Measurements from ENCODE around the gene PPIH. TPM values are rescaled to one million over a fixed set of nuclear protein-coding genes. Genes with fewer than 3 reads are reported as not detected.
A peak's percentile ranks its signal among the peaks of the same experiment; 100 is the strongest.
"Not testable (repeated sequence)": the region's sequence is repeated elsewhere in the genome, so short reads cannot be mapped to it uniquely, and the experiment has no call there.

The PPIH gene
- total and polyA plus RNA-seq, 2 experiments from 2014 or later: 41.7 to 54.6 TPM

DNA sequence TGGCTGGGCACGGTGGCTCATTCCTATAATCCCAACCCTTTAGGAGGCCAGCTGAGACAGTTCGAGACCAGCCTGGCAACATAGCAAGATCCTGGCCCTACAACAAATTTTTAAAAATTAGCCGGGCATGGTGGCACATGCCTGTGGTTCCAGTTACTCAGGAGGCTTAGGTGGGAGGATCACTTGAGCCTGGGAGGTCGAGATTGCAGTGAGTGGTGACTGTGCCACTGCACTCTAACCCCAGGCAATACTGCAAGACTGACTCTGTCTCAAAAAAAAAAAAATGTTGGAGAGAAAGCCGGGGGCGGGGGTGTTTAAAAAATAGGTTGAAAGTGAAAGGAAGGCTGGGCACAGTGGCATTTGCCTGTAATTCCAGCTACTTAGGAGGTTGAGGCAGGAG lies 65.3 kb downstream of the PPIH start:
- no peaks in the 10 kb centered on the region for H3K9me3 ChIP-seq (ENCODE audit: low read depth)
- peak in 1 of 2 donors; percentile 6 for DNase-seq (ENCODE audit: low read depth in 1 of 2, low spot score in 1 of 2)
- H3K27me3 ChIP-seq: no peaks in the 10 kb centered on the region
- TF ChIP-seq, protein P1, sequence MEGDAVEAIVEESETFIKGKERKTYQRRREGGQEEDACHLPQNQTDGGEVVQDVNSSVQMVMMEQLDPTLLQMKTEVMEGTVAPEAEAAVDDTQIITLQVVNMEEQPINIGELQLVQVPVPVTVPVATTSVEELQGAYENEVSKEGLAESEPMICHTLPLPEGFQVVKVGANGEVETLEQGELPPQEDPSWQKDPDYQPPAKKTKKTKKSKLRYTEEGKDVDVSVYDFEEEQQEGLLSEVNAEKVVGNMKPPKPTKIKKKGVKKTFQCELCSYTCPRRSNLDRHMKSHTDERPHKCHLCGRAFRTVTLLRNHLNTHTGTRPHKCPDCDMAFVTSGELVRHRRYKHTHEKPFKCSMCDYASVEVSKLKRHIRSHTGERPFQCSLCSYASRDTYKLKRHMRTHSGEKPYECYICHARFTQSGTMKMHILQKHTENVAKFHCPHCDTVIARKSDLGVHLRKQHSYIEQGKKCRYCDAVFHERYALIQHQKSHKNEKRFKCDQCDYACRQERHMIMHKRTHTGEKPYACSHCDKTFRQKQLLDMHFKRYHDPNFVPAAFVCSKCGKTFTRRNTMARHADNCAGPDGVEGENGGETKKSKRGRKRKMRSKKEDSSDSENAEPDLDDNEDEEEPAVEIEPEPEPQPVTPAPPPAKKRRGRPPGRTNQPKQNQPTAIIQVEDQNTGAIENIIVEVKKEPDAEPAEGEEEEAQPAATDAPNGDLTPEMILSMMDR (IDR thresholded peaks at IDR 0.05; ENCODE audit: low read depth, low read length): no peak
- no peaks in the 10 kb centered on the region for H3K36me3 ChIP-seq
- H3K4me3 ChIP-seq: no peak overlapping the region
- H3K27ac ChIP-seq: no peak overlapping the region
- H3K4me1 ChIP-seq (ENCODE audit: low read depth): no peaks in the 10 kb centered on the region

DNA sequence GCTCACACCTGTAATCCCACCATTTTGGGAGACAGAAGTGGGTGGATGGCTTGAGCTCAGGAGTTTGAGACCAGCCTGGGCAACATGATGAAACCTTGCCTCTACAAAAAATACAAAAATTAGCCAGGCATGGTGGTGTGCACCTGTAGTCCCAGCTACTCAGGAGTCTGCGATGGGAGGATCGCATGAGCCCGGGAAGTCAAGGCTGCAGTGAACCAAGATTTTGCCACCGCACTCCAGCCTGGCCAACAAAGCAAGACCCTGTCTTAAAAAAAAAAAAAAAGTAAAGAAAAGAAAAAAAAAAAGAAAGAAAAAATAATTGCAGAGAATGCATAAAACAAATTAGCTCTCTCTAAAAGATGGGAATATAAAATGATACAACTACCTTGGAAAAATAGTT lies 67.6 kb downstream of the PPIH start:
- H3K4me3 ChIP-seq; DNase-seq (ENCODE audit: low read depth in 1 of 2, low spot score in 1 of 2); H3K9me3 ChIP-seq (ENCODE audit: low read depth); H3K4me1 ChIP-seq (ENCODE audit: low read depth); H3K27ac ChIP-seq; H3K36me3 ChIP-seq; H3K27me3 ChIP-seq: not testable (repeated sequence)

Other genes with a start within 250 kb of the PPIH start
- 0.39 and 1.1 TPM in 2 replicates for gene ZMYND12, start 202.4 kb upstream of the PPIH start, total RNA-seq
- gene ZMYND12, start 202.4 kb upstream of the PPIH start, polyA plus RNA-seq: 0.21 and 1.9 TPM in 2 replicates
- gene PPCS, start 201.9 kb upstream of the PPIH start, total RNA-seq: 54.5 and 144 TPM in 2 replicates
- gene PPCS, start 201.9 kb upstream of the PPIH start, polyA plus RNA-seq: 93.4 and 102 TPM in 2 replicates
- gene CCDC30, start 195.1 kb upstream of the PPIH start, total RNA-seq: 1.8 and 3.2 TPM in 2 replicates
- gene CCDC30, start 195.1 kb upstream of the PPIH start, polyA plus RNA-seq: 4.2 and 7.1 TPM in 2 replicates
- 1,046 and 1,156 TPM in 2 replicates for gene YBX1, start 24.0 kb downstream of the PPIH start, total RNA-seq
- 327 and 358 TPM in 2 replicates for gene YBX1, start 24.0 kb downstream of the PPIH start, polyA plus RNA-seq
- 9.2 and 12.9 TPM in 2 replicates for gene CLDN19, start 81.8 kb downstream of the PPIH start, total RNA-seq
- 4.3 and 5.6 TPM in 2 replicates for gene CLDN19, start 81.8 kb downstream of the PPIH start, polyA plus RNA-seq
- 56.6 and 65.4 TPM in 2 replicates for gene P3H1, start 108.6 kb downstream of the PPIH start, total RNA-seq
- gene P3H1, start 108.6 kb downstream of the PPIH start, polyA plus RNA-seq: 56.1 TPM in 2 replicates
- 4.5 and 7.3 TPM in 2 replicates for gene C1orf50, start 108.8 kb downstream of the PPIH start, total RNA-seq
- 18.5 and 22.1 TPM in 2 replicates for gene C1orf50, start 108.8 kb downstream of the PPIH start, polyA plus RNA-seq
- gene TMEM269, start 126.6 kb downstream of the PPIH start, total RNA-seq: 0.21 and 0.69 TPM in 2 replicates
- 0.35 and 0.99 TPM in 2 replicates for gene TMEM269, start 126.6 kb downstream of the PPIH start, polyA plus RNA-seq
- gene ERMAP, start 158.7 kb downstream of the PPIH start, total RNA-seq: 9.2 and 9.5 TPM in 2 replicates
- 4.1 and 5.7 TPM in 2 replicates for gene ERMAP, start 158.7 kb downstream of the PPIH start, polyA plus RNA-seq
- 28.8 and 35.6 TPM in 2 replicates for gene SVBP, start 159.0 kb downstream of the PPIH start, total RNA-seq
- gene SVBP, start 159.0 kb downstream of the PPIH start, polyA plus RNA-seq: 67.8 and 73.1 TPM in 2 replicates
- gene ZNF691, start 188.2 kb downstream of the PPIH start, total RNA-seq: 22.6 and 24.3 TPM in 2 replicates
- gene ZNF691, start 188.2 kb downstream of the PPIH start, polyA plus RNA-seq: 18.6 and 25.9 TPM in 2 replicates

All from cardiac muscle cell (in vitro differentiated cells and primary cell).